Nephron progenitor cell (in vitro differentiated cells): ENCODE results near the gene CNTNAP2.

Experiments
- DNase-seq: peaks from one replicate; pipeline ENCODE4 v3.0.0; 2021
- H3K27ac Mint-ChIP-seq: 2 replicates; pipeline ENCODE4 v1.8.0; 2021; ENCODE audit warnings: mild to moderate bottlenecking, moderate library complexity, mixed read lengths
- H3K27me3 Mint-ChIP-seq: 2 replicates; pipeline ENCODE4 v1.8.0; 2021; ENCODE audit warnings: mild to moderate bottlenecking, low read depth, mixed read lengths; ENCODE audit not compliant: poor library complexity
- H3K36me3 Mint-ChIP-seq: 2 replicates; pipeline ENCODE4 v1.8.0; 2021; ENCODE audit warnings: low read depth, mixed read lengths
- H3K4me1 Mint-ChIP-seq: 2 replicates; pipeline ENCODE4 v1.8.0; 2021; ENCODE audit warnings: mixed read lengths
- H3K4me3 Mint-ChIP-seq: 2 replicates; pipeline ENCODE4 v1.8.0; 2021; ENCODE audit warnings: mild to moderate bottlenecking, moderate library complexity, mixed read lengths
- H3K9me3 Mint-ChIP-seq: 2 replicates; pipeline ENCODE4 v1.8.0; 2021; ENCODE audit warnings: mild to moderate bottlenecking, moderate library complexity, mixed read lengths
- CTCF ChIP-seq: fragments of 200-600 bp; sonication (generic); IDR thresholded peaks from 2 replicates; pipeline ENCODE4 v1.5.0; 2021; ENCODE audit warnings: antibody characterized with exemption

The CNTNAP2 gene

GRCh38 chr7:147809786-147810185, 1693.2 kb downstream of the CNTNAP2 start:
- H3K36me3 Mint-ChIP-seq = peaks cover 4% of the 10 kb centered on the region
- no peak for TF ChIP-seq CTCF
- no peak overlapping the region for H3K4me3 Mint-ChIP-seq
- peaks cover 12% of the 10 kb centered on the region for H3K9me3 Mint-ChIP-seq
- no peaks in the 10 kb centered on the region for H3K27me3 Mint-ChIP-seq
- peaks cover 12% of the 10 kb centered on the region for H3K4me1 Mint-ChIP-seq
- H3K27ac Mint-ChIP-seq = no peak overlapping the region
- no peak for DNase-seq

GRCh38 chr7:147810269-147810668, 1693.7 kb downstream of the CNTNAP2 start:
- peaks cover 4% of the 10 kb centered on the region for H3K36me3 Mint-ChIP-seq
- no peak overlapping the region for H3K27ac Mint-ChIP-seq
- TF ChIP-seq CTCF = no peak

GRCh38 chr7:147811923-147812322, 1695.3 kb downstream of the CNTNAP2 start:
- no peak for TF ChIP-seq CTCF
- Mint-ChIP-seq H3K36me3 (no peaks in the 10 kb centered on the region), H3K27ac (peak overlapping the region; percentile 38), H3K4me1 (peaks cover 15% of the 10 kb centered on the region), H3K27me3 (no peaks in the 10 kb centered on the region), H3K9me3 (no peaks in the 10 kb centered on the region), H3K4me3 (no peak overlapping the region)
- DNase-seq = no peak

More at GRCh38 chr7:147810269-147810668, 1693.7 kb downstream of the CNTNAP2 start:
- no peak for DNase-seq
- H3K4me1 Mint-ChIP-seq = peaks cover 12% of the 10 kb centered on the region
- H3K4me3 Mint-ChIP-seq = no peak overlapping the region
- H3K27me3 Mint-ChIP-seq = no peaks in the 10 kb centered on the region
- peaks cover 7% of the 10 kb centered on the region for H3K9me3 Mint-ChIP-seq

GRCh38 chr7:147813316-147813715, 1696.7 kb downstream of the CNTNAP2 start:
- no peak for TF ChIP-seq CTCF
- DNase-seq = no peak
- Mint-ChIP-seq H3K36me3 (no peaks in the 10 kb centered on the region), H3K27ac (no peak overlapping the region), H3K27me3 (no peaks in the 10 kb centered on the region), H3K9me3 (no peaks in the 10 kb centered on the region), H3K4me3 (no peak overlapping the region), H3K4me1 (peaks cover 20% of the 10 kb centered on the region)

- Mint-ChIP-seq H3K27ac (no peak overlapping the region), H3K27me3 (no peaks in the 10 kb centered on the region), H3K9me3 (no peaks in the 10 kb centered on the region), H3K36me3 (no peaks in the 10 kb centered on the region), H3K4me3 (no peak overlapping the region), H3K4me1 (peaks cover 15% of the 10 kb centered on the region)
- TF ChIP-seq CTCF = no peak
- DNase-seq = no peak
Observed at GRCh38 chr7:147818317-147818716, 1701.7 kb downstream of the CNTNAP2 start.

GRCh38 chr7:147824671-147825070, 1708.1 kb downstream of the CNTNAP2 start:
- Mint-ChIP-seq H3K36me3 (no peaks in the 10 kb centered on the region), H3K9me3 (peaks cover 3% of the 10 kb centered on the region), H3K4me1 (no peaks in the 10 kb centered on the region), H3K4me3 (no peak overlapping the region), H3K27me3 (peaks cover 4% of the 10 kb centered on the region), H3K27ac (no peak overlapping the region)
- no peak for DNase-seq
- no peak for TF ChIP-seq CTCF
